HepG2 (cell line): Measurements from ENCODE around the gene NAGK. TPM values are rescaled to one million over a fixed set of nuclear protein-coding genes. Genes with fewer than 3 reads are reported as not detected.
"Not testable (repeated sequence)": the region's sequence is repeated elsewhere in the genome, so short reads cannot be mapped to it uniquely, and the experiment has no call there.

ENCODE experiments used
- ATAC-seq: fragments of 200-7000 bp; cut with Tn5 transposase; 3 replicates; pipeline ENCODE4 v1.9.1; 2020; ENCODE audit warnings: mild to moderate bottlenecking, moderate library complexity
- BruUV-seq: library from RNA; stranded (reverse); fragments of 400-500 nt; replicated peaks from 2 replicates; lab custom pipeline; 2021; lab: Mats Ljungman, UMichigan
- CTCF ChIA-PET: fragments of 300-600 bp; formaldehyde crosslinking; extraction: SDS; loops from one replicate; lab custom pipeline; 2021; ENCODE audit warnings: low total read pairs, inconsistent platforms, low intra/inter-chr PET ratio; lab: Yijun Ruan, JAX
- POLR2A ChIA-PET: fragments of 350-600 bp; sonication (Branson Sonifier 250); formaldehyde crosslinking; loops from one replicate; lab custom pipeline; 2020; ENCODE audit warnings: antibody characterized with exemption, inconsistent platforms; lab: Yijun Ruan, JAX
- DNase-seq: peaks from one replicate; pipeline ENCODE4 v3.0.0-alpha.2; 2015; ENCODE audit warnings: low spot score
- FAIRE-seq: peaks from 3 replicates; lab custom pipeline; 2011; peaks lifted over from hg19 to GRCh38; lab: Jason Lieb, UNC
- H2AFZ ChIP-seq: one replicate; pipeline ENCODE4 v1.6.1; 2011; ENCODE audit warnings: low read length, inconsistent platforms
- H3K27ac ChIP-seq: fragments of 300-600 bp; 3 replicates; pipeline ENCODE4 v1.8.0; 2011; ENCODE audit warnings: mixed run types, mild to moderate bottlenecking, mixed read lengths, low read length, inconsistent platforms; ENCODE audit not compliant: insufficient read depth; ENCODE audit errors: extremely low read length
- H3K27me3 ChIP-seq, 2 experiments: fragments of 200-600 bp in 1 of 2; 2 replicates in 1 of 2; 3 replicates in 1 of 2; pipeline versions ENCODE4 v1.6.0 to v1.8.0; 2011; ENCODE audit warnings: low read length in 2 of 2, mild to moderate bottlenecking in 2 of 2, moderate library complexity in 2 of 2, inconsistent platforms in 1 of 2; ENCODE audit not compliant: insufficient read depth in 2 of 2, control insufficient read depth in 1 of 2
- H3K36me3 ChIP-seq, 2 experiments: fragments of 200-600 bp in 1 of 2; replicated peaks in 1 of 2; 2 replicates in 1 of 2; 3 replicates in 1 of 2; pipeline versions ENCODE4 v1.5.1 to v1.8.0; 2011; ENCODE audit warnings: low read length in 2 of 2, inconsistent platforms in 1 of 2; ENCODE audit not compliant: insufficient read depth in 2 of 2, control insufficient read depth in 1 of 2
- H3K4me1 ChIP-seq: 2 replicates; pipeline ENCODE4 v1.5.1; 2012; ENCODE audit warnings: low read length, inconsistent platforms; ENCODE audit not compliant: insufficient read depth
- H3K4me2 ChIP-seq: 2 replicates; pipeline ENCODE4 v1.6.0; 2011; ENCODE audit warnings: low read depth, low read length, inconsistent platforms
- H3K4me3 ChIP-seq, 3 experiments: fragments of 200-600 bp in 1 of 3; sonication (generic), shearing (Covaris generic) in 1 of 3; replicated peaks in 1 of 3; 2 replicates each; pipeline ENCODE4 v1.5.1; 2011 to 2016; ENCODE audit warnings: low read length in 3 of 3, inconsistent platforms in 2 of 3, low read depth in 2 of 3, mild to moderate bottlenecking in 2 of 3, control low read depth in 1 of 3, mixed read lengths in 1 of 3; ENCODE audit not compliant: insufficient read depth in 1 of 3
- H3K79me2 ChIP-seq: one replicate; pipeline ENCODE4 v1.6.1; 2011; ENCODE audit warnings: low read length, inconsistent platforms; ENCODE audit not compliant: insufficient read depth
- H3K9ac ChIP-seq: 2 replicates; pipeline ENCODE4 v1.6.0; 2011; ENCODE audit warnings: mild to moderate bottlenecking, low read depth, low read length, inconsistent platforms; ENCODE audit not compliant: insufficient read depth
- H3K9me3 ChIP-seq: 2 replicates; pipeline ENCODE4 v1.5.1; 2012; ENCODE audit warnings: mild to moderate bottlenecking, low read length
- H4K20me1 ChIP-seq: 2 replicates; pipeline ENCODE4 v1.6.0; 2011; ENCODE audit warnings: inconsistent platforms, mild to moderate bottlenecking, low read length, moderate library complexity; ENCODE audit not compliant: insufficient read depth
- WGBS: methylation state at CpG from one replicate; pipeline ENCODE4 v1.1.6; 2017; ENCODE audit warnings: low lambda C conversion rate; 5-methylcytosine and 5-hydroxymethylcytosine counted together
- in situ Hi-C: cut with HindIII; loops from 2 replicates; pipeline ENCODE4 v1.10.0; 2017; ENCODE audit warnings: low pct_unique_long_range_greater_than_20kb; ENCODE audit not compliant: extremely low pct_ligation_motif_present
- intact Hi-C: fragments of 100-400 bp; cut with micrococcal nuclease; formaldehyde crosslinking; loops from one replicate; pipeline ENCODE4 v1.10.0; 2022; ENCODE audit not compliant: unreplicated experiment
- polyA plus RNA-seq, 8 experiments: library from polyadenylated mRNA; depleted of rRNA in 3 of 8; stranded (reverse) in 7 of 8; unstranded in 1 of 8; fragments of >200 nt; fragmentation: Illumina TruSeq in 4 of 8; extraction: Trizol in 4 of 8; gene quantifications; 2 replicates each; pipeline versions ENCODE4 v1.2.1 to v1.2.3, GENCODE V29; 2011 to 2016; ENCODE audit warnings: low read depth in 4 of 8, missing spikeins in 1 of 8, mixed read lengths in 1 of 8; ENCODE audit not compliant: insufficient read depth in 1 of 8
- total RNA-seq, 5 experiments: library from RNA; depleted of rRNA; stranded (reverse); fragments of >200 nt; fragmentation: Illumina TruSeq; extraction: Trizol; gene quantifications; 2 replicates each; pipeline ENCODE4 v1.2.3, GENCODE V29; 2016; ENCODE audit warnings: low read depth in 1 of 5

The NAGK gene
- total and polyA plus RNA-seq, 2 of the 13 experiments (the other 11 are each of a cell fraction or from before 2014, with no cell fraction given): 24.4 to 35.2 TPM

DNA sequence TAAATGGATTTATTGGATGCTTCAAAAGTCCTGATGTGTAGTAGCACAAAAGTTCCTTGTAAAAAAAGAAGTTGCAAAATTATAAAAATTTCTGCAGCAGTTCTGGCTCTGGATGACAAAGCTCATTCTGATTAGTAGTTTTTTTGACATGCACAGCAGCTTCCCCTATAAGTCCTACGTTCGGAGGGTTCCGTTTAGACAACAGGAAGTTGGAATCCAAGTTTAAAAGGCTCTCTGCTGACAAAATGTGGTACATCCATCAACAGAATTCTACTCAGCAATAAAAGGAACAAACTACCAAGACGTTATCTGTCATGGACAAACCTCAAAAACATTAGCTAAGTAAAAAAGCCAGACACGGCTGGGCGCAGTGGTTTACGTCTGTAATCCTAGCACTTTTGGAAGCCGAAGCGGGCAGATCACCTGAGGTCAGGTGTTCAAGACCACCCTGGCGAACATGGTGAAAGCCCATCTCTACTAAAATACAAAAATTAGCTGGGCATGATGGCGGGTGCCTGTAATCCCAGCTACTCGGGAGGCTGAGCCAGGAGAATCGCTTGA lies 15.4 kb downstream of the NAGK start:
- Histone ChIP-seq H3K27me3 (peaks cover 0 to 15% of the 10 kb centered on the region in 2 experiments; a peak in 2 of 5 replicates), H3K4me2 (peak overlapping the region; percentile 1; the same call in 1 of the 2 replicates)
- POLR2A ChIA-PET: interaction anchor here (0.8 kb wide), 1 partner anchor 15 kb away, joined by 3 read pairs; the partner anchor contains the start of gene NAGK
- BruUV-seq, H3K9me3 ChIP-seq, H3K4me1 ChIP-seq, H2AFZ ChIP-seq, H3K9ac ChIP-seq, in situ Hi-C loops, DNase-seq, H3K4me3 ChIP-seq, H4K20me1 ChIP-seq, H3K79me2 ChIP-seq, ATAC-seq, CTCF ChIA-PET, H3K27ac ChIP-seq, H3K36me3 ChIP-seq, intact Hi-C loops, FAIRE-seq: not testable (repeated sequence)
- WGBS: 51% methylated on average over 10 of the region's 13 CpGs

DNA sequence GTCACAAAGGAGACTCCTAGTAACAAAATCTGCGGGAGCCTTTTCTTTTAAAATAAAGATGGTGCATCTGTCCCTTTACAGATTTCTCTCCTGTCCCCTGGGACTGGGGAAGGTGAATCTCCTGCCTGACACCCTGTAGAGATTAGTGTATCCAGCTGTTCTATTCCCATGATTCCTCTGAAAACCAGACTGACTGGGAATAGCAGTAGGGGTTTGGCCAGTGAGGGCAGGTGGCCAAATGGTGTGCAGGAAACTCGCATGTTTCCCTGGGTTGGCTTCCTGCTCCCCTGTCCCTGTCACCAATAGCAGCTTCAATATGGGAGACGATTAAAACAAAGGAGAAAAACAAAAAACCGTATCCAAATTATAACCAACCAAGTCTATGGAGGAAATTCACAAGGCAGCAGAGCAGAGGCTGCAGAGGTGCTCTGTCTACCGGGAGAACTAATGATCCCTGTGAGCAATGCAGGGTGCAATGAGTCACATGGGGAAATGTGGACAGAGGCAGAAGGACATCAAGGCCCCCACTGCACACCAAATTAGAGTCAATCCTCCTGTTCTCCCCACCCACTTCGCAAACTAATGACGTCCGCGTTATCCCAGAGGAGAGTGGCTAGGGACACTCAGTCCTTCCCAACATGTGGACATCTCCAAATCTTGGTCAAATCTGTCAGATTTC lies 17.0 kb downstream of the NAGK start:
- CTCF ChIA-PET, BruUV-seq, intact Hi-C loops, H3K36me3 ChIP-seq, H3K4me2 ChIP-seq, H3K4me1 ChIP-seq, in situ Hi-C loops, POLR2A ChIA-PET, FAIRE-seq, H3K4me3 ChIP-seq, H3K79me2 ChIP-seq, DNase-seq, H3K9me3 ChIP-seq, H3K27ac ChIP-seq, H2AFZ ChIP-seq, H3K9ac ChIP-seq, H4K20me1 ChIP-seq: not testable (repeated sequence)
- H3K27me3 ChIP-seq: peaks cover 0 to 15% of the 10 kb centered on the region in 2 experiments; a peak in 2 of 5 replicates
- ATAC-seq: peak; percentile 55
- 32% methylated on average over 9 of the region's 9 CpGs for WGBS

DNA sequence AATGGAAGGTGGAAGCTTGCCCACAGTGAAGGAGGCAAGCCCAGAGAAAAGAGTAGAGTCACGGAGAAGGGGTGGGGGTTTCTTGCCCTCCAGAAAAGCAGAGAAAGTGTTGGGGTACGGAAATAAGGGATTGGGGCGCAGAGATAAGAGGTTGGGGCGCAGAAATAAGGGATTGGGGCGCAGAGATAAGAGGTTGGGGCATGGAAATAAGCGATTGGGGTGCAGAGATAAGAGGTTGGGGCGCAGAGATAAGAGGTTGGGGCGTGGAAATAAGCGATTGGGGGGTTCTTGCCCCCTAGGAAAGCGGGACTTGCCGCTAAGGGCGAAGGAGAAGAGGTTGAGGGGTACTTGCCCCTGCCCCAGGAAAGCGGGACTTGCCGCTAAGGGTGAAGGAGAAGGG lies 21.0 kb downstream of the NAGK start:
- H2AFZ ChIP-seq, H3K27ac ChIP-seq, H3K9me3 ChIP-seq, ATAC-seq, DNase-seq, intact Hi-C loops, H3K36me3 ChIP-seq, H3K4me1 ChIP-seq, FAIRE-seq, CTCF ChIA-PET, H3K9ac ChIP-seq, BruUV-seq, H3K4me3 ChIP-seq, POLR2A ChIA-PET, H3K4me2 ChIP-seq, H3K79me2 ChIP-seq, H4K20me1 ChIP-seq, in situ Hi-C loops: not testable (repeated sequence)
- WGBS: 19% methylated on average over 14 of the region's 14 CpGs
- peaks cover 0 to 22% of the 10 kb centered on the region in 2 experiments; a peak in 2 of 5 replicates for H3K27me3 ChIP-seq
